Calu3 (cell line): ENCODE measurements around the gene STXBP1. TPM values are rescaled to one million over a fixed set of nuclear protein-coding genes. Genes with fewer than 3 reads are reported as not detected.

Source experiments
- BruUV-seq: library from RNA; stranded (reverse); fragments of 400-500 nt; replicated peaks from 2 replicates; lab custom pipeline; 2021; lab: Mats Ljungman, UMichigan
- CTCF ChIA-PET: fragments of 300-600 bp; sonication (Branson Sonifier 250); formaldehyde crosslinking; loops from one replicate; lab custom pipeline; 2022; ENCODE audit warnings: antibody characterized with exemption; lab: Charles Lee
- DNase-seq: peaks from one replicate; pipeline ENCODE4 v3.0.0; 2022
- H3K27ac Mint-ChIP-seq: one replicate; pipeline ENCODE4 v1.8.0; 2022; ENCODE audit warnings: mixed read lengths; ENCODE audit not compliant: unreplicated experiment
- H3K27me3 Mint-ChIP-seq: one replicate; pipeline ENCODE4 v1.8.0; 2022; ENCODE audit warnings: mixed read lengths; ENCODE audit not compliant: unreplicated experiment
- H3K36me3 Mint-ChIP-seq: one replicate; pipeline ENCODE4 v1.8.0; 2022; ENCODE audit warnings: mild to moderate bottlenecking, moderate library complexity, mixed read lengths; ENCODE audit not compliant: insufficient read depth, unreplicated experiment
- H3K4me1 Mint-ChIP-seq: one replicate; pipeline ENCODE4 v1.8.0; 2022; ENCODE audit warnings: mild to moderate bottlenecking, low read depth, mixed read lengths; ENCODE audit not compliant: unreplicated experiment
- H3K4me3 Mint-ChIP-seq: one replicate; pipeline ENCODE4 v1.8.0; 2022; ENCODE audit warnings: mild to moderate bottlenecking, low read depth, moderate library complexity, mixed read lengths; ENCODE audit not compliant: unreplicated experiment
- H3K9me3 Mint-ChIP-seq: one replicate; pipeline ENCODE4 v1.8.0; 2022; ENCODE audit warnings: low read depth, mixed read lengths; ENCODE audit not compliant: unreplicated experiment
- CTCF ChIP-seq: fragments of 200-600 bp; IDR thresholded peaks from one replicate; pipeline ENCODE4 v1.8.0; 2022; ENCODE audit warnings: antibody characterized with exemption; ENCODE audit not compliant: unreplicated experiment
- intact Hi-C: fragments of 100-400 bp; cut with micrococcal nuclease; formaldehyde crosslinking; loops from one replicate; pipeline ENCODE4 v1.10.0; 2022; ENCODE audit not compliant: unreplicated experiment
- total RNA-seq: library from RNA; stranded (reverse); gene quantifications from 2 replicates; pipeline ENCODE4 v1.2.3, GENCODE V29; 2022

Gene STXBP1
- total RNA-seq, 1 experiment from 2014 or later, result 5.9 TPM

GRCh38 chr9:127585161-127585819 lies 26.8 kb upstream of the STXBP1 start:
- intact Hi-C loops, result no loop called here
- no TSS peak for BruUV-seq
- CTCF ChIA-PET, result interaction anchor here (0.7 to 1.6 kb wide), 3 partner anchors 40 to 96 kb away, joined by 3 to 6 read pairs (median 4); no protein-coding TSS in a partner anchor
- no peaks in the 10 kb centered on the region for H3K9me3 Mint-ChIP-seq
- H3K27me3 Mint-ChIP-seq, result no peaks in the 10 kb centered on the region
- H3K4me1 Mint-ChIP-seq, result peaks cover 13% of the 10 kb centered on the region
- no peak for TF ChIP-seq CTCF
- no peak for DNase-seq
- H3K4me3 Mint-ChIP-seq, result no peak overlapping the region
- H3K27ac Mint-ChIP-seq, result no peak overlapping the region
- no peaks in the 10 kb centered on the region for H3K36me3 Mint-ChIP-seq

- H3K4me1 Mint-ChIP-seq, result peaks cover 13% of the 10 kb centered on the region
- no peak overlapping the region for H3K4me3 Mint-ChIP-seq
- H3K27me3 Mint-ChIP-seq, result no peaks in the 10 kb centered on the region
Observed at GRCh38 chr9:127586096-127586495, 26.0 kb upstream of the STXBP1 start.

GRCh38 chr9:127586537-127586936 lies 25.5 kb upstream of the STXBP1 start:
- BruUV-seq, result no TSS peak
- intact Hi-C loops, result loop anchor here (2.0 kb wide), 1 partner anchor 82 kb away; no protein-coding TSS in a partner anchor
- Mint-ChIP-seq H3K9me3 (no peaks in the 10 kb centered on the region), H3K36me3 (no peaks in the 10 kb centered on the region), H3K27me3 (no peaks in the 10 kb centered on the region), H3K27ac (no peak overlapping the region), H3K4me3 (no peak overlapping the region), H3K4me1 (peaks cover 13% of the 10 kb centered on the region)
- peak; percentile 79 for DNase-seq
- CTCF ChIA-PET, result interaction anchor here (1.0 to 1.6 kb wide), 2 partner anchors 61 to 130 kb away, joined by 3 to 4 read pairs; partner anchors contain the start of gene TTC16
- TF ChIP-seq CTCF, result peak; percentile 59

More at GRCh38 chr9:127586096-127586495, 26.0 kb upstream of the STXBP1 start:
- intact Hi-C loops, result loop anchor here (2.0 kb wide), 1 partner anchor 81 kb away; no protein-coding TSS in a partner anchor
- BruUV-seq, result no TSS peak
- no peak for DNase-seq
- Mint-ChIP-seq H3K27ac (no peak overlapping the region), H3K36me3 (no peaks in the 10 kb centered on the region), H3K9me3 (no peaks in the 10 kb centered on the region)
- CTCF ChIA-PET, result interaction anchor here (0.9 to 1.6 kb wide), 3 partner anchors 41 to 130 kb away, joined by 3 to 4 read pairs (median 3); partner anchors contain the start of gene TTC16
- TF ChIP-seq CTCF, result no peak

GRCh38 chr9:127587966-127588365 lies 24.1 kb upstream of the STXBP1 start:
- no peak for DNase-seq
- Mint-ChIP-seq H3K27me3 (no peaks in the 10 kb centered on the region), H3K27ac (no peak overlapping the region), H3K36me3 (no peaks in the 10 kb centered on the region), H3K9me3 (no peaks in the 10 kb centered on the region), H3K4me1 (peaks cover 13% of the 10 kb centered on the region), H3K4me3 (no peak overlapping the region)
- CTCF ChIA-PET, result no interaction called here
- no peak for TF ChIP-seq CTCF
- intact Hi-C loops, result loop anchor here (2.0 kb wide), 1 partner anchor 83 kb away; no protein-coding TSS in a partner anchor
- BruUV-seq, result no TSS peak
